Raji (cell line): ENCODE results near the gene PIAS1.

Experiments
- POLR2A ChIP-seq: IDR thresholded peaks from 2 replicates; pipeline ENCODE4 v1.6.1; 2011; ENCODE audit warnings: low read depth, low read length, control low read depth; ENCODE audit not compliant: insufficient read depth

Gene PIAS1

DNA sequence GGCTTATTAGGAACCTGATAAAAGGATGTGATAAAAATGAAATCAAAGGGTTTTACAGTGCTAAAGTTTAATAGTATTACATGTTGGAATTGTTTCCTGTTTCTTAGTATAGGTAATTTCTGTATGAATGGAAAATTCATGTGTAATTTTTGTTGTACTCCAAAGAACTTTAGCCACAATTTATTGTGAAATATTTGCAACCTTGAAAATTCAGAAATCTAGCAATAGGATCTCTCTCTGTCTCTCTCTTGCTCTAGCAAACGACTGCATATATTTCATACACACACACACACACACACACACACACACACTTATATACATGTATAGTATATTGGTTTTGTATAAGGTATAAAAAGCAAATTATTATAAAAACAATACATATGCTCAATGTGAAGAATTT is 59.6 kb downstream of the PIAS1 start:
- TF ChIP-seq POLR2A: no peak

DNA sequence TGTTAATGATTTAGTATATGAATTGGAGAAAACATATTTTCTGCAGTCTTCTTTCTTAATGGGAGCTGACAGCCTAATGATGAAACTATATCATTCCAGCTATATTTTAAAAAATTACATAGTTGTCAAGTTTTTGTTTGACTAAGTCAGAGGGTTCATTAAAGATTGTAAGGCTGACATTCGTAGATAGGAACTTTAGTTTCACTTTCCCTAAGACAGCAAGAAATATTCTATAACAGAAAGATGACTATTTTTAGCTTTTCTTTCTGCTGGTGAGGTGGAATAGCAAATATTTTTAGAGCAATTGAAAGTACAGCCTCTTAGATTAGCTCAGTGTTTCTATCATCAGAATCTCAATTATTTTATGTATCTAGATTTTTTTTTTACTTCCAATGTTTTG is 60.2 kb downstream of the PIAS1 start:
- TF ChIP-seq POLR2A: no peak

DNA sequence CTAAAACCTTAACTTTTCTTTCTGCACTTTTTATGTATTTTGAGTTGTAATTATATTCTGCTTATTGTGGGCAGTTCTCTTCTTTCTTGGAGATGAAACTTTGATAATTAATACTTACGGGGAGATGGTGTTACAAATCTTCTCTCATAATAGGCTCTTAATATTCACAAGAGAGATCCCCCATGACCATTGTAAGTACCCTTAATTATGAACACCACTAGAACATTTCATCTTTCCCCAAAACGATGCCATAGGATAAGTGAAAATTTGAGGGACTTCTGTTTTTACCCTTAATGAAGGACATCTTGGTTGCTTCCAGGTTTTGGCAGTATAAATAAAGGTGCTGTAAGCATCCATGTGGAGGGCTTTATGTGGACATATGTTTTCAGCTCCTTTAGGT is 60.7 kb downstream of the PIAS1 start:
- TF ChIP-seq POLR2A: no peak

DNA sequence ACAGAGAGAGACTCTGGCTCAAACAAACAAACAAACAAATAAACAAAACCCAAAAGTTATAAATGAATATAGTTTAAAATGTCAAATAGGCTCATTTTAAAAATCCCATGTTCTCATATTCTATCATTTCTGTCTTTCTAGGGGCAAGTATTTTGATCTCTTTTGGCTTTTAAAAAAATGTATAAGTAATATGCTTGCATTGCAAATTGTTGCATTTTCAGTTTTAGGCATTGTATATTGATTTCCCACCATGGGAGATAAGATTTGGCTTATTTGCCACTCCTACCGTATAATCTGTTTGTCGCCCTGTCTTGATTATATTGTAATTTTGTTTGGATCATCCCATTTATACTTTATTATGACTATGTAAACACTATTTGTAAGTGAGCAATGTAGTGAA is 70.6 kb downstream of the PIAS1 start:
- TF ChIP-seq POLR2A: no peak

DNA sequence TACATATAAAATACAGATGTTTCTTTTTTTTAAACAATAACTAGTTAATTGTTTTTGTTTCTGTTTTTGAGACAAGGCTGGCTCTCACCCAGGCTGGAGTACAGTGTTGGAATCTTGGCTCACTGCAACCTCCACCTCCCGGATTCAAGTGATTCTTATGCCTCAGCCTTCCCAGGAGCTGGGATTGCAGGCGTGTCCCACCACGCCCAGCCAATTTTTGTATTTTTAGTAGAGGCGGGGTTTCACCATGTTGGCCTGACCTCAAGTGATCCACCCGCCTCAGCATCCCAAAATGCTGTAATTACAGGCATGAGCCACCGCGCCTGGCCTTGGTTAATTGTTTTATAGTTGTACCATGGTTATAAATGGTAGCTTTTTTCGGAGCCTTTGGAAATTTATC is 72.3 kb downstream of the PIAS1 start:
- no peak for TF ChIP-seq POLR2A

DNA sequence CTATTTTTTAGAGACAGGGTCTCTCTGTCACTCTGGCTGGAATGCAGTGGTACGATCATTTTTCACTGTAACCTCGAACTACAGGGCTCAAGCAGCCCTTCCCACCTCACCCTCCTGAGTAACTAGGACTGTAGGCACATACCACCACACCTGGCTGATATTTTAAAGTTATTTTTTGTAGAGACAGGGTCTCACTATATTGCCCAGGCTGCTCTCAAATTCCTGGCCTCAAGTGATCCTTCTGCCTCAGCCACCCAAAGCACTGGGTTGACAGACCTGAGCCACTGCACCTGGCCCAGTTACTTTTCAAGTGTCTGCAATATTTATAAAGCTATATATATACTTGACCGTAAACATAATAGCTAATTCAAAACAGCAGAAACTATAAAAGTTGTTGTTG is 75.0 kb downstream of the PIAS1 start:
- no peak for TF ChIP-seq POLR2A

DNA sequence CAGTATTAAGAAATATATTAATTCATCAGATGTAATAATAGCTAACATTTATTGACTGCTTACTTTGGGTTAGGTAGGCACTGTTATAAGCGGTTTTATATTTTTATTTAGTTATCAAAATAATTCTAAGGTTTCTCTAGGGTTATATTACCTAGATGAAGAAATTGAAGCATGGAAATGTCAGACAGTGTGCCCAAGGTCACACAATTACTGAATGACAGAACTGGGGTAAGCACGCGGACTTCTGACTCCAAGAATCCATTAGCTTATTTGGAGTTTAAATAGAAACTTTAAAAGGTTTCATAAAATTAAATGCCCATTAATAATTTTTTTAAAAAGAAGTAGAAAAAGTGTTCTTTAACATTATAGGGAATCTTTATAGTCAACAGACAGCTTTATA is 76.7 kb downstream of the PIAS1 start:
- TF ChIP-seq POLR2A: no peak

DNA sequence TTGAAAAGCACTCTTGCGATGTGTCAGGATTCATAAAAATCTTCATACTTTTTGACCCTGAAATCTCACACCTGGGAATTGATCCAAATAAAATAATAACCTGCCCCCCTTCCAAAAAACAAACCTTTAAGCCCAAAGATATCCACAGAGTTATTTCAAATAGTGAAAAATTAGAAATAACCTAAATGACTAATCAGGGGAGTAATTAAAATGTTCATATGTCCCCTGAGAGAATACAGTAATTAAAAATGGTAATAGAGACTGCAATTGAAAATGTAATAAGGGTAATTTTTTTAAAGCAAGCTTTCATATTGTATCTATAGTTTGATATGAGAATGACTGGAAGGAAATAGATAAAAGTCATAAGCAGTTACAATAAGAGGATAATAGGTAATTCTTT is 83.0 kb downstream of the PIAS1 start:
- TF ChIP-seq POLR2A: no peak

DNA sequence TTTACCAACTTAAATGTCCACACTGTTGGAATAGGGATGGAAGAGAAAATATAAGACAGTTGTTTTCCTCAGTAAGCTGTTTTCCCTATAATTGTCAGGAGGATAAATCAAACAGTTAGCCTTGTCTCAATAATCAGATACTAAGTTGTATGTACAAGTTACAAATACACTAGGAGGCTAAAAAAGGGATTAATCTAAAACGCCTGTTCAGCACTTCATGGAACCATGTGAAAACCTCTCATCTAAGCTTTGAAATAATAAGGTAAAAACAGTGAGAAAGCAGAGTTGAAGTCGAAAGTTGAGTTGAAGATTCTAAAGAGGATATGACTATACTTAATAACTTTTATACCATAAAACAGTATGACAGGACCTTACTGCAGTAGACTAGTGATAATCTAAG is 89.0 kb downstream of the PIAS1 start:
- TF ChIP-seq POLR2A: no peak

DNA sequence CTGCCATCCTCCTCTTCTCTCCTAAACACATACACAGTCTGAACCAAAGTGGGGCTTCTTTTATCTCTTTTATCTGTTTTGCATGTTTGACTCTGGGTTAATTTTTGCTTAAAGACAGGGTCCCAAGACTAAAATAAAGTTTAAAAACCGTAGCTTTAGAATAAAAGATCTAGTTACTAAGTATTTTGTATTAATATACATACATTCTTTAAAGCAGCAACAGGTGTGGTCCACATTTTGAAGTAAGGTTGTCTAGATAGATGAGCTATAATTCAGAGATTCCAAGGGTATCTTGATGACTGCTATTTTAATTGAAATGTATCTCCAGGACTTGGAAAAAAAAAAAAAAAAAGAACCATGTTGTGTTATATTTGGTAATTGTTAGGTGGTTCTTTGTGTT is 89.7 kb downstream of the PIAS1 start:
- TF ChIP-seq POLR2A: no peak

DNA sequence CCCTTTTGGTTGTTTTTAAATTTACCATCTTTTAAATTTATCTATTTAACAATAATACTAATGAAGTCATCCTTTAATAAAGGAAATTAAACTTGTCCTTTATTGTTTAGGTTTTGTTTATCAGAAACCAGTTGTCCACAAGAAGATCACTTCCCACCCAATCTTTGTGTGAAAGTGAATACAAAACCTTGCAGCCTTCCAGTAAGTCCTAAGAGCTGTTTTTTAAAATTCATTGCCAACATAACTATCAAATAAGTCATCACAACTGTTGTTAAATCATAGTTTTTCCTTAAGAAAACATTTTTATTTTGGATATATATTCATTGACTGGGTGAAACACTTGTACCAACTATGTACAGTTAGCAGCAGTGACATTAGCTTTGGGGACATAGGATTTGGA is 91.6 kb downstream of the PIAS1 start:
- no peak for TF ChIP-seq POLR2A

DNA sequence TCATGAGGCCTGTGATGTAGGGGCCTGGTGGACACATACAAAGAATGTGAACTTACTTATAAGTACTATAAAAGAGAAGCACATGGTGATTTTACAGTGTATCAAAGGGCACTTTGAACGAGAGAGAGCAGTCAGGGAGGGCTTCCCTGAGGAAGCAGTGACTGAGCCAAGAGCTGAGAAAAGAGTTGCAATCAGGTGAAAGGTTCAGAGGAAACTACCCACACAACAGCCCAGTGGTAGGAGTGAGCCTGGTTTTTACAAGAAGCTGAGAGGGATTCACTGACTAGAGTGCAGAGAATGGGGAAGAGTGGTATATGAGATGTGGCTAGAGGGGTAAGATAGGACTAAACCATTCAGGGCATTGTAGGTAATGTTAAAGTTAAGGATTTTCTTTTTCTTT is 93.9 kb downstream of the PIAS1 start:
- no peak for TF ChIP-seq POLR2A

DNA sequence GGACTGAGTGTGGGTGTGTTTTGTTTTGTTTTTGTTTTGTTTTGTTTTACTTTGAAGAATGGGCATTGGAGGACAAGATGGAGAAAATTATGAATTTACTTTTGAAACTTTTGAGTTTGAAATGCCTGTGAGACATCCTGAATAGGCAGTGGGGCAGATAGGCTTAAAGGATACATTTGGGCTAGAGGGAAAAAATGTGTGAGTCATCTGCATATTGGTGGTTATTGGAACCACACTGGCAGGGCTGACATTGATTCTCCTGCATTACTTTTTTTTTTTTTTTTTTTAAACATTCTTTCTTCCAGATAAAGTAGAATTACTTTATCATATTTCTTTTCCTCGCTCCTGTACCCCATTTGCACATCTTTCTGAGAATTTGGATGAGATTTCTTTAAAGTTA is 94.9 kb downstream of the PIAS1 start:
- TF ChIP-seq POLR2A: no peak

DNA sequence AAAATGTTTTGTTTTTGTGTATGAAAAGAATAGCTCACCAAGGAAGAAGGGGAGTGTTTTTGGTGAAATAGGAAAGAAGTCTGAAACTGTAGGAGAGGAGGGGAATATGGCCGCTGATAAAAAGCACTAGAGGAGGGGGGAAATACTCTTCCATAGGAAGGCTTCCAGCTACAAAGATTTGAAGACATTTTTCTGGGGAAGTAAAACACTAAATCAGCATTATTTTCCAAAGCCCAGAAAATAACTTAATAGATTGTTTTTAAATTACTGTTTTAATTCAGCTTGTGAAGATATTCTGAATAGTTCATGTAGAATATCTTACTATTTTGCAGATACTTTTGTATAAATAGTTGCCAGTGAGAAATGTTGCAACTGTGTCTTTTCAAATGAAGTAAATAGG is 96.1 kb downstream of the PIAS1 start:
- no peak for TF ChIP-seq POLR2A

DNA sequence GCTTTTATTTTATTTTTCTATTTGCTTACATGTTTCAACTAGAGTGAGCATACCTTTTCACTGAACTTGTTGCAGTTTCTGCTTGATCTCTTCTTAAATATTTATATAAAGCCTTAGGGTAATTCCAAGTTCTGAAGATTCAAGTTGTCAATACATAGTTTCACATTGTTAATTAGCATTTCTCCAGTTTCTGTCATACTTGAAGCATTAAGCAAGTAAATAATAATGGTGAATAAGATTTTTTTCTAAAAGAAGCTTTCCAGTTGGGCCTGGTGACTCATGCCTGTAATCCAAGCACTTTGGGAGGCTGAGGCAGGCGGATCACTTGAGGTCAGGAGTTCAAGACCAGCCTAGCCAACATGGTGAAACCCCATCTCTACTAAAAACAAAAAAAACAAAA is 97.2 kb downstream of the PIAS1 start:
- no peak for TF ChIP-seq POLR2A

DNA sequence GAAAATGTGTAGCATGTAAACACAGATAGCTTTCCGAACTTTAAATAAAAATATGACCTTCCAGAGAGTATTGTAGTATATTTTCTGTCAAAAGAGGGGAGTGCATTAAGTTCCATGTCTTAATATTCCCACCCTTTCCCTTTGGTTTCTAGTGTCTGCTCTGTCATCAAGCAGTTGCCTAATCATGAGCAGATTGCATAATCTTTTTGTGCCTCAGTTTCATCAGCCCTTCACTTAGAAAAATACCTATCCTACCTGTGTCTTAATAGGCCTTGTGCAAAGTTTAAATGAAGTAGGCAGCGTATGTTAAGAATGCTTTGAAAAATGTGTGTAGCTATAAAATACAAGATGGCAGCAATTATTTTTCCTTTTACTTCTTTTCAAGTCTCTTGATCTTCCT is 98.2 kb downstream of the PIAS1 start:
- TF ChIP-seq POLR2A: no peak

DNA sequence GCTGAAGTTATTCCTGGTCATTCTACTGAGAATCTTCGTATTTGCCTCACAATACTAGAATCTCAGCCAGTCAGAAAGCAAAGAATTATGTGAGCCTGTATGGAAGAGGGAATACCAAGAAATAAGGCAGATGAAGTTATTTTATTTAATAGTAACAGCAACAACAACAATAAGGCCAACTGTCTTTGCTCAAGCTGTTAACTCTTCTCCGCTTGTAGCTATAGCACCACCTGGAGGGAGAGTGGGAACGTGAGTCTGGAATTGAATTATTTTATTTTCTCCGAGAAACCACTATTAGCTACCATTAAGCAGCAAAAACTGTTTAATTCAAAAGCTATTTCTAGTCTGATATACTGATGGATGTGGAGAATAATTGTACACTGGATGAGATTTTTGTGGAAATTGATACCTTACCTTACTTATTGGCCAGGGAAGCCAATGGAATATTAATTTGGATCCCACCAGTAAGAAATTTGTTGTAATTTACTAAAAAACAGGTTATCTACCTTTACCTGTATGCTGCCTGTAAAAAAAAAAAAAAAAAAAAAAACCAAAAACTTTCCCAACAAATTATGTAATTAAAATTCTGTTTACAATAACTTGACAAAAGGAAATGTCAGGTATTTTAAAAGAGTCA is 100.9 kb downstream of the PIAS1 start:
- no peak for TF ChIP-seq POLR2A
